Kidney epithelial cell (primary cell): ENCODE results near the gene SIRT6. TPM values are rescaled to one million over a fixed set of nuclear protein-coding genes. Genes with fewer than 3 reads are reported as not detected.

Experiments used
- DNase-seq: peaks from one replicate; pipeline ENCODE4 v3.0.0-alpha.2; 2010; ENCODE audit warnings: low read depth
- H3K27me3 ChIP-seq: 2 replicates; pipeline ENCODE4 v1.6.0; 2011; ENCODE audit warnings: low read length; ENCODE audit not compliant: control insufficient read depth, insufficient read depth
- H3K36me3 ChIP-seq: 2 replicates; pipeline ENCODE4 v1.5.1; 2011; ENCODE audit warnings: low read length; ENCODE audit not compliant: control insufficient read depth, insufficient read depth
- H3K4me3 ChIP-seq: 2 replicates; pipeline ENCODE4 v1.5.1; 2011; ENCODE audit warnings: low read depth, mild to moderate bottlenecking, control low read depth, low read length
- CTCF ChIP-seq: IDR thresholded peaks from 2 replicates; pipeline ENCODE4 v1.5.1; 2011; ENCODE audit warnings: mild to moderate bottlenecking, moderate library complexity, low read length, control low read depth, inconsistent platforms; ENCODE audit not compliant: insufficient read depth, poor library complexity, severe bottlenecking
- total RNA-seq: library from RNA; depleted of rRNA; stranded (reverse); fragments of >200 nt; gene quantifications from 2 replicates; pipeline ENCODE4 v1.2.3, GENCODE V29; 2015

Gene SIRT6
- total RNA-seq, 1 donor from 2014 or later, result 59.2 TPM

DNA sequence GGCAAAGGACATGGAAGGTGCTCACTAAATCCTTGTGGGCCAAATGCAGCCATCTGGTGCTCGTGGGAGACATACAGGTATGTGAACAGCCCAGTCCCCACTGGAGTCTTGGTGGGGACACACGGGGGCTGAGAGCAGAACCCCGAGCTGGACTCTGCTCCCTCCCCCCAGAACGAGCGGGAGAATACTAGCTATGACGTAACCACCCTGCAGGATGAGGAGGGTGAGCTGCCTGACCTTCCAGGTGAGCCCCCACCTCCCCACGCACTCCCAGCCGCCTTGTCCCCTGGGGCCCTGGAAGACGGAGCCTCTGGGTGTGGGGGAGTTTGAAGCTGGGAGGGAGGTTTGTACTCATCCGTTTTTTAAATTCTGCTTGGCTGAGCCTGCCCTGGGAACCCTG is 33.4 kb upstream of the SIRT6 start:
- Histone ChIP-seq H3K27me3 (peaks cover 14% of the 10 kb centered on the region), H3K4me3 (no peak overlapping the region), H3K36me3 (no peaks in the 10 kb centered on the region)
- TF ChIP-seq CTCF, result no peak
- DNase-seq, result no peak

DNA sequence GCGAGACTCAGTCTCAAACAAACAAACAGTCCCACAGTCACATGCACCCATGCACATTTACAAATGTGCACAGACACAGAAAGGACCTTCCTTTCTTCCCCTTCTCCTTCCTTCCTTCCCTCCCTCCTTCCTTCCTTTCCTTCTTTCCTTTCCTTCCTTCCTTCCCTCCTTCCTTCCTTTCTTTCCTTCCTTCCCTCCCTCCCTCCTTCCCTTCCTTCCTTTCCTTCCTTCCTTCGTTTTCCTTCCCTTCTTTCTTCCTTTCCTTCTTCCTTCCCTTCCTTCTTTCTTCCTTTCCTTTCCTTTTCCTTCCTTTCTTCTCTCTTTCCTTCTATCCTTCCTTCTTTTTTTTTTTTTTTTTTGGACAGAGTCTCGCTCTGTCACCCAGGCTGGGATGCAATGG is 30.8 kb upstream of the SIRT6 start:
- H3K27me3 ChIP-seq, result peaks cover 14% of the 10 kb centered on the region
- no peak for TF ChIP-seq CTCF
- no peak overlapping the region for H3K4me3 ChIP-seq
- no peak for DNase-seq
- no peaks in the 10 kb centered on the region for H3K36me3 ChIP-seq

DNA sequence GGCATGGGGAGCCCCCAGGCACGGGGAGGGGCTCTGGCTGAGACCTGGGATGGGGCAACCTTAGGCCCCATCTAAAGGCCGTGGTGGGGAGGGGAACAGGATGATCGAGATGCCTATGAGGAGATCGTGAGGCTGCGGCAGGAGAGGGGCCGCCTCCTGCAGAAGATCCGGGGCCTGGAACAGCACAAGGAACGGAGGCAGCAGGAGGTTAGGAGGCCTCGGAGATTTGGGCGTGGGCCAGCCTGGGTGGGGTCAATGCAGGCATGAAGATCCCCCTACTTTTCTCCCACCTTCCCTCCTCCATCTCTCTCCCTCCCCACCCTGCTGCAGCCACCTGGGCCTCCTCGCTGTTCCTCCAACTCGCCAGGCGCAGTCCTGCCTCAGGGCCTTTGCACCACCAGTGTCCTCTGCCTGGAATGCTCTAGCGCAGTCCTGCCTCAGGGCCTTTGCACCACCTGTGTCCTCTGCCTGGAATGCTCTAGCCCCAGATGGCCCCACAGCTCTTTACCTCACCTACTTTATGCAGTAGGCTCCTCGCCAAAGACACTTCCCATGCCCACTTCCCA is 27.9 kb upstream of the SIRT6 start:
- Histone ChIP-seq H3K36me3 (no peaks in the 10 kb centered on the region), H3K27me3 (peaks cover 14% of the 10 kb centered on the region), H3K4me3 (no peak overlapping the region)
- TF ChIP-seq CTCF, result no peak
- no peak for DNase-seq

DNA sequence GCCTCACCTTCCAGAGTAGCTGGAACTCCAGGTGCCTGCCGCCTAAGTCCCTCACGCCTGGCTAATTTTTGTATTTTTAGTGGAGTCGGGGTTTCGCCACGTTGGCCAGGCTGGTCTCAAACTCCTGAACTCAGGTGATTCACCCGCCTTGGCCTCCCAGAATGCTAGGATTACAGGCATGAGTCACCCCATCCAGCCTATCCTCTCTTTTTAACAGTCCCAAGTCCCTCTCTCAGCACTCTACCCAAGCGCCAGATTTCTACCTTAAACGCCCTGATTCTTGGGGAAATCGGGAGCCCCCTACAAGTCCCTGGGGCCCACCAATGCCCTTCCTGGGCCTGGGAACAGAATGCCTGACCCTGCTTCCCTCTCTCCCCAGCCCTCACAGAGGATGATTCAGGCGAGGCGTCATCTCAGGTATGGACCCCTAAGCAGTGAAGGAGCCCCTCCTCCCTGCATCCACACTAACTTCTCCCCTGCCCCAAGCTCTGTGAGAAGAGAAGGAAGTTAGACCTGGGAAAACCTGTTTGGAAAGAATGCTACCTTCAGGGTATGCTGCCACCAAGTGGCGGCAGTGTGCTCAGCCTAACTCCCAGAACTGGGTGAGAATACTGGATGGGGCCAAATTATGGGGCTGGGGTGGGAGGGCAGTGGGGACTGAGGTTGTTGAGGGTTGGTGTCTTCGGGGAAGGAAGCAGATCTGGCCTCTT is 26.2 kb upstream of the SIRT6 start:
- DNase-seq, result no peak
- Histone ChIP-seq H3K4me3 (no peak overlapping the region), H3K36me3 (no peaks in the 10 kb centered on the region), H3K27me3 (peaks cover 7% of the 10 kb centered on the region)
- peak; percentile 44 for TF ChIP-seq CTCF

- no peak for DNase-seq
- H3K4me3 ChIP-seq, result no peak overlapping the region
- TF ChIP-seq CTCF, result no peak
- H3K27me3 ChIP-seq, result peaks cover under 1% of the 10 kb centered on the region
- no peaks in the 10 kb centered on the region for H3K36me3 ChIP-seq
Measured at GRCh38 chr19:4206818-4207484, 24.6 kb upstream of the SIRT6 start.
